NCI-H128 (cell line): ENCODE results near the gene LALBA.
"Not testable (repeated sequence)": the region's sequence is repeated elsewhere in the genome, so short reads cannot be mapped to it uniquely, and the experiment has no call there.

Source experiments
- DNase-seq: peaks from one replicate; lab custom pipeline; 2025; ENCODE audit not compliant: unreplicated experiment; lab: John Stamatoyannopoulos, UW

Gene LALBA

DNA sequence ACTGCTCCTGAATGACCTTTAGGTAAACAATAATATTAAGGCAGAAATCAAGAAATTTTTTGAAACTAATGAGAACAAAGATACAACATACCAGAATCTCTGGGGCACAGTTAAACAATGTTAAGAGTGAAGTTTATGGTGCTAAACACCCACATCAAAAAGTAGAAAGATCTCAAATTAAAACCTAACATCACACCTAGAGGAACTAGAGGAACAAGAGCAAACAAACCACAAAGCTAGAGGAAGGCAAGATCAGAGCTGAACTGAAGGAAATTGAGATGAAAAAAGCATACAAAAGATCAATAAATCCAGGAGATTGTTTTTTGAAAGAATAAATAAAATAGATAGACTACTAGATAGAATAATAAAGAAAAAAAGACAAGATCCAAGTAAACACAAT, 37.2 kb downstream of the LALBA start:
- DNase-seq: no peak

DNA sequence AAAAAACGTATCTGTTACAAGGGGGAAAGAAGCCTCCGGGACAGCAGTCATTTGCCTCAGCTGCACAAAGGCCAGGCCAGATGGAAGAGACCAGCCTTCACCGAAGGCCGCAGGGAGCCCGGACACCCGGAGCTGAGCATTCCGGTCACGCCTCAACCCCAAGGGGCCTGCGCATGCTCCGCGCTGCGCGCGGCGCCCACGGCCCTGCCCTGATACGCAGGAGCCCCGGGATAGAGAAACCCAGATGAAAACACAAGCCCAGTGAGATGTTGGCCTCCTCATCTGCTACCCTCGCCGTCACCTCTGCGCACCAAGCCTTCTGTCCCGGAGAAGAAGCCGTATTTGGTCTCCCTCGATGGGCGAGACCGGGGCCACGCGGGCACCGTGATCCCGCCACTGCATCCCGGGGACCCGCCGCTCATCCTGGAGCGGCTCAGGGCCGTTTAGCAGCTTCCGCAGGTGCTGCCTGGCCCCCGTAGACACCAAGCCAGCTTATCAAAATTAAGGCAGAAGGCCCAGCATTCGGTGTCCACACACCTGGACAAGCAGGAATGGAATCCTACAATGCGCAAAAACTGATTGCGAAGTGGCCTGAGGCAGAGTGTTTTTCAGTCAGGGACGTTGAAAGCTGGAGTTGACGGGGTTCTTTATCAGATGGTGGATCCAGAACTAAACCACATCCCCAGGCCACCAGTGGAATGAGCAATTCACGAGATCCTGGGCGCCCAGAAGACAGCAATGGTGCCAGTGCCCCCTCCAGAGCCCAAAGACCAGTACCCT, 41.8 kb downstream of the LALBA start:
- DNase-seq: no peak

DNA sequence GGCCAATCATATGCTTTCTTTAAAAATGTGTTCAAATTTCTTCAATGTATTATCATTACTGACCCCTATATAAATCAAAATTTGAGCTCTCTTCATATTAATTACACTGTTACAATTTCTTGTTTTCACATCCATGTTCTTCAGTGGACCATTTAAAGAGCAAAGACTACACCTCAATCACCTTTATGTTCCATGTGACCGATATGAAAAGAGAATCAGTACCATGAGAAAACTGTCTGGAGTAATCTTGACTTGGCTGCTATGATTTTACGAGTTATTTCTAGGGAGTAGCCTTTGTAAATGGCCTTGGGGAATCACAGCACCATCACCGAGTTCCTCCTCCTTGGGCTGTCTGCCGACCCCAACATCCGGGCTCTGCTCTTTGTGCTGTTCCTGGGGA, 44.5 kb downstream of the LALBA start, which contains the start of gene OR8S1:
OR8S1 (plus strand) TSS at position 301 of the 400 bp plus-strand sequence; CDS start at position 301, 0 bp downstream.
- no peak for DNase-seq

DNA sequence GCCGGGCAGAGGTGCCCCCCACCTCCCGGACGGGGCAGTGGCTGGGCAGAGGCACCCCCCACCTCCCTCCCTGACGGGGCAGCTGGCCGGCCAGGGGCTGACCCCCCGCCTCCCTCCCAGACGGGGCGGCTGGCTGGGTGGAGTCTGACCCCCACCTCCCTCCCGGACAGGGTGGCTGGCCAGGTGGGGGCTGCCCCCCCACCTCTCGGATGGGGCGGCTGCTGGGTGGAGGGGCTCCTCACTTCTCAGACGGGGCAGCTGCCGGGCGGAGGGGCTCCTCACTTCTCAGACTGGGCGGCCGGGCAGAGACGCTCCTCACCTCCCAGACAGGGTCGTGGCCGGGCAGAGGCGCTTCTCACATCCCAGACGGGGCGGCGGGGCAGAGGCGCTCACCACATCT, 49.5 kb downstream of the LALBA start:
- not testable (repeated sequence) for DNase-seq
